ENCODE data around the gene COLEC12. TPM values are rescaled to one million over a fixed set of nuclear protein-coding genes. Genes with fewer than 3 reads are reported as not detected.

COLEC12 gene
- polyA plus RNA-seq, 1 donor (not counting 4 experiments of a cell fraction or from before 2014, with no cell fraction given), result not detected

DNA sequence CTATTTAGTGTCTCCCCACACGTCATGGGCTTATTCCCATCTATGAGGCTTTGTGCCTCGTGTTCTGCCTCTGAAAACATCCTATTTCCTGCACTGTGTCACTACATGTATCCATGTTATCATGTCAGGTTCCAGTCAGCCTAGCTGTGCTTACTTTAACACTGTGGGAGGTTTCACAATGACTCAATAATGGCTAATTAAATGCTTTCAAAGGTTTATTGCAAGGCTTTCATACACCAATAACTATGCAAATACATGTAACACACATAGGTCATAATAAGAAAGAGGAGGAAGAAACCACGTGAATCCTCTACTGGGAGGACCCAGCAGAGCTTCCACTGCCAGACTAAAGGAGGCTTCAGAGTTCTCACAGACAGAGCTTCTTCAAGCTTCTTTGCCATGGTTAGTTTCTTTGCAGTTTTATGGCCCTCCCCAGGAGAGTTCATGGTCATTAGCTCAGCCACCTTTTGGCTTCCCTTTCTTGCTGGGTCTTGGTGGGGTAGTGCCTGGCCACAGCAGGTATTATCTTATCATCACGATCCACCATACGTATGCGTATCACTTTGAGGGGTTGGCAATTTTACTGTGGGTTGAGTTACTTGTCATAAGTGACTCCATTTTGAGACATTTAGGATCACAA is 5.1 kb upstream of the COLEC12 start:
- H2AFZ ChIP-seq (ENCODE audit: control insufficient read depth, low read length), result no peak overlapping the region
- no peak for FAIRE-seq
- dilution Hi-C loops (cut with MboI; ENCODE audit: extremely low pct_ligation_motif_present, low sequenced_read_pairs), result no loop called here
- H3K9me1 ChIP-seq (ENCODE audit: control insufficient read depth, extremely low read depth, insufficient read depth, low read length), result no peaks in the 10 kb centered on the region
- peaks cover 12% of the 10 kb centered on the region for H3K27me3 ChIP-seq (ENCODE audit: control insufficient read depth, extremely low read depth, insufficient read depth, low read length)
- no peak for TF ChIP-seq EZH2 (IDR thresholded peaks at IDR 0.05; ENCODE audit: low read length)
- TF ChIP-seq CTCF (optimal IDR thresholded peaks at IDR 0.05 in 1 of 3, IDR thresholded peaks at IDR 0.05 in 1 of 3, conservative IDR thresholded peaks at IDR 0.05 in 1 of 3; ENCODE audit: extremely low read depth in 1 of 3, insufficient read depth in 2 of 3, low read length in 3 of 3), result no peak
- H3K4me2 ChIP-seq (ENCODE audit: control insufficient read depth, extremely low read depth, insufficient read depth, low read depth, low read length), result no peak overlapping the region
- H3K4me1 ChIP-seq (ENCODE audit: control insufficient read depth, extremely low read depth, insufficient read depth, low read length), result no peaks in the 10 kb centered on the region
- H3K4me3 ChIP-seq (ENCODE audit: control insufficient read depth in 2 of 3, extremely low read depth in 1 of 3, insufficient read depth in 2 of 3, low read depth in 1 of 3, low read length in 3 of 3), result no peak overlapping the region
- no peaks in the 10 kb centered on the region for H3K9me3 ChIP-seq (ENCODE audit: control insufficient read depth, low read depth, low read length)
- no peaks in the 10 kb centered on the region for H3K79me2 ChIP-seq (ENCODE audit: control insufficient read depth, insufficient read depth, low read length)
- no peak overlapping the region for H3K9ac ChIP-seq (ENCODE audit: control insufficient read depth, extremely low read depth, insufficient read depth, low read length)
- no peak overlapping the region for H3K27ac ChIP-seq (ENCODE audit: control insufficient read depth, insufficient read depth, low read length)
- no peaks in the 10 kb centered on the region for H3K36me3 ChIP-seq (ENCODE audit: control insufficient read depth in 2 of 2, extremely low read depth in 1 of 2, insufficient read depth in 2 of 2, low read length in 2 of 2)
- no peak for DNase-seq (ENCODE audit: low read depth, low spot score)
- H4K20me1 ChIP-seq (ENCODE audit: control insufficient read depth, extremely low read depth, insufficient read depth, low read length), result no peaks in the 10 kb centered on the region

- FAIRE-seq (no peak), DNase-seq (ENCODE audit: low read depth, low spot score) (no peak)
- Histone ChIP-seq H3K27me3 (ENCODE audit: control insufficient read depth, extremely low read depth, insufficient read depth, low read length) (peaks cover 32% of the 10 kb centered on the region), H3K4me1 (ENCODE audit: control insufficient read depth, extremely low read depth, insufficient read depth, low read length) (peaks cover 3% of the 10 kb centered on the region), H2AFZ (ENCODE audit: control insufficient read depth, low read length) (no peak overlapping the region), H3K4me3 (ENCODE audit: control insufficient read depth in 2 of 3, extremely low read depth in 1 of 3, insufficient read depth in 2 of 3, low read depth in 1 of 3, low read length in 3 of 3) (no peak overlapping the region), H3K9ac (ENCODE audit: control insufficient read depth, extremely low read depth, insufficient read depth, low read length) (no peak overlapping the region), H3K36me3 (ENCODE audit: control insufficient read depth in 2 of 2, extremely low read depth in 1 of 2, insufficient read depth in 2 of 2, low read length in 2 of 2) (no peaks in the 10 kb centered on the region), H4K20me1 (ENCODE audit: control insufficient read depth, extremely low read depth, insufficient read depth, low read length) (no peaks in the 10 kb centered on the region), H3K27ac (ENCODE audit: control insufficient read depth, insufficient read depth, low read length) (no peak overlapping the region), H3K9me1 (ENCODE audit: control insufficient read depth, extremely low read depth, insufficient read depth, low read length) (no peaks in the 10 kb centered on the region), H3K79me2 (ENCODE audit: control insufficient read depth, insufficient read depth, low read length) (no peaks in the 10 kb centered on the region), H3K4me2 (ENCODE audit: control insufficient read depth, extremely low read depth, insufficient read depth, low read depth, low read length) (no peak overlapping the region), H3K9me3 (ENCODE audit: control insufficient read depth, low read depth, low read length) (no peaks in the 10 kb centered on the region)
- no peak for TF ChIP-seq CTCF (optimal IDR thresholded peaks at IDR 0.05 in 1 of 3, IDR thresholded peaks at IDR 0.05 in 1 of 3, conservative IDR thresholded peaks at IDR 0.05 in 1 of 3; ENCODE audit: extremely low read depth in 1 of 3, insufficient read depth in 2 of 3, low read length in 3 of 3)
- peak; percentile 70 for TF ChIP-seq EZH2 (IDR thresholded peaks at IDR 0.05; ENCODE audit: low read length)
- dilution Hi-C loops (cut with MboI; ENCODE audit: extremely low pct_ligation_motif_present, low sequenced_read_pairs), result no loop called here
These were observed 859 bp upstream of the COLEC12 start for GRCh38 chr18:501406-501714.

Data from keratinocyte (primary cell).